CD14-positive monocyte (primary cell): ENCODE measurements around the gene PARS2. TPM values are rescaled to one million over a fixed set of nuclear protein-coding genes. Genes with fewer than 3 reads are reported as not detected.
A peak's percentile ranks its signal among the peaks of the same experiment; 100 is the strongest.

Source experiments
- DNase-seq, 3 donors: peaks; one replicate each; pipeline ENCODE4 v3.0.0-alpha.2; 2011 to 2022
- H2AFZ ChIP-seq: 2 replicates; pipeline ENCODE4 v1.6.0; 2012; ENCODE audit warnings: mild to moderate bottlenecking, low read depth, low read length, inconsistent platforms; ENCODE audit not compliant: insufficient read depth, poor library complexity, severe bottlenecking
- H3K27ac ChIP-seq, 2 donors: 1 replicate in 1 of 2; 2 replicates in 1 of 2; pipeline ENCODE4 v1.5.1; 2012 to 2013; ENCODE audit warnings: low read length in 2 of 2, control low read depth in 1 of 2, inconsistent platforms in 1 of 2, low read depth in 1 of 2, mild to moderate bottlenecking in 1 of 2
- H3K27me3 ChIP-seq, 2 donors: one replicate each; pipeline versions ENCODE4 v1.6.0 to v1.6.1; 2011 to 2013; ENCODE audit warnings: low read length in 2 of 2; ENCODE audit not compliant: control insufficient read depth in 2 of 2, insufficient read depth in 2 of 2
- H3K36me3 ChIP-seq, 2 donors: replicated peaks in 1 of 2; 1 replicate in 1 of 2; 2 replicates in 1 of 2; pipeline versions ENCODE4 v1.5.1 to v1.6.1; 2012 to 2013; ENCODE audit warnings: low read length in 2 of 2, control low read depth in 1 of 2, inconsistent platforms in 1 of 2, mild to moderate bottlenecking in 1 of 2; ENCODE audit not compliant: insufficient read depth in 2 of 2, control insufficient read depth in 1 of 2
- H3K4me1 ChIP-seq, 2 donors: 1 replicate in 1 of 2; 2 replicates in 1 of 2; pipeline versions ENCODE4 v1.5.1 to v1.6.1; 2012 to 2013; ENCODE audit warnings: low read length in 2 of 2, control low read depth in 1 of 2, inconsistent platforms in 1 of 2, mild to moderate bottlenecking in 1 of 2, moderate library complexity in 1 of 2; ENCODE audit not compliant: insufficient read depth in 2 of 2, control insufficient read depth in 1 of 2
- H3K4me2 ChIP-seq: replicated peaks from 2 replicates; pipeline ENCODE3; 2012; ENCODE audit warnings: low read length, moderate library complexity, mild to moderate bottlenecking; ENCODE audit not compliant: poor library complexity, severe bottlenecking; ENCODE audit errors: extremely low read depth
- H3K4me3 ChIP-seq, 3 experiments: fragments of 200-600 bp in 1 of 3; sonication (generic) in 1 of 3; replicated peaks in 1 of 3; 1 replicate in 2 of 3; 2 replicates in 1 of 3; pipeline ENCODE4 v1.5.1; 2011 to 2013; ENCODE audit warnings: low read length in 3 of 3, mild to moderate bottlenecking in 3 of 3, control low read depth in 2 of 3, low read depth in 2 of 3, inconsistent platforms in 1 of 3, moderate library complexity in 1 of 3
- H3K79me2 ChIP-seq: 2 replicates; pipeline ENCODE4 v1.6.0; 2012; ENCODE audit warnings: mild to moderate bottlenecking, control low read depth, inconsistent platforms, low read length, moderate library complexity; ENCODE audit not compliant: insufficient read depth
- H3K9ac ChIP-seq: 2 replicates; pipeline ENCODE4 v1.6.0; 2017; ENCODE audit warnings: low read length, mild to moderate bottlenecking; ENCODE audit not compliant: insufficient read depth, poor library complexity, severe bottlenecking
- H3K9me3 ChIP-seq, 2 donors: replicated peaks in 1 of 2; 1 replicate in 1 of 2; 2 replicates in 1 of 2; pipeline versions ENCODE4 v1.5.1 to v1.6.1; 2012 to 2013; ENCODE audit warnings: low read length in 2 of 2, control low read depth in 1 of 2; ENCODE audit not compliant: control insufficient read depth in 1 of 2, insufficient read depth in 1 of 2
- H4K20me1 ChIP-seq: 2 replicates; pipeline ENCODE4 v1.6.0; 2012; ENCODE audit warnings: mild to moderate bottlenecking, low read length, control low read depth, moderate library complexity; ENCODE audit not compliant: insufficient read depth
- H3K27ac Mint-ChIP-seq, 7 donors: one replicate each; pipeline ENCODE4 v1.8.0; 2020; ENCODE audit warnings: mild to moderate bottlenecking in 7 of 7, mixed read lengths in 7 of 7, moderate library complexity in 6 of 7, inconsistent platforms in 2 of 7
- H3K27me3 Mint-ChIP-seq, 3 donors: one replicate each; pipeline ENCODE4 v1.8.0; 2021 to 2022; ENCODE audit warnings: low read depth in 3 of 3, mild to moderate bottlenecking in 3 of 3, mixed read lengths in 3 of 3, moderate library complexity in 3 of 3, inconsistent platforms in 1 of 3
- H3K36me3 Mint-ChIP-seq, 2 donors: one replicate each; pipeline ENCODE4 v1.8.0; 2020; ENCODE audit warnings: mixed read lengths in 2 of 2, inconsistent platforms in 1 of 2, mild to moderate bottlenecking in 1 of 2
- H3K4me1 Mint-ChIP-seq: one replicate; pipeline ENCODE4 v1.8.0; 2020; ENCODE audit warnings: mild to moderate bottlenecking, mixed read lengths
- H3K4me3 Mint-ChIP-seq, 2 donors: one replicate each; pipeline ENCODE4 v1.8.0; 2020; ENCODE audit warnings: mild to moderate bottlenecking in 2 of 2, mixed read lengths in 2 of 2, moderate library complexity in 1 of 2
- H3K9me3 Mint-ChIP-seq, 7 donors: one replicate each; pipeline ENCODE4 v1.8.0; 2020 to 2022; ENCODE audit warnings: mixed read lengths in 7 of 7, mild to moderate bottlenecking in 6 of 7, moderate library complexity in 6 of 7, inconsistent platforms in 2 of 7
- CTCF ChIP-seq: fragments of 200-600 bp; IDR thresholded peaks from one replicate; pipeline ENCODE4 v1.8.0; 2022; ENCODE audit warnings: antibody characterized with exemption, mild to moderate bottlenecking
- WGBS: methylation state at CpG from one replicate; pipeline ENCODE4 v1.1.5; 2013; ENCODE audit warnings: missing lambda C conversion rate; ENCODE audit not compliant: insufficient coverage; 5-methylcytosine and 5-hydroxymethylcytosine counted together
- intact Hi-C, 2 donors: fragments of 100-400 bp; cut with micrococcal nuclease; formaldehyde crosslinking; loops; one replicate each; pipeline versions ENCODE4 v1.15.0 to v1.15.1; 2023
- polyA plus RNA-seq, 3 donors: library from polyadenylated mRNA; depleted of rRNA in 1 of 3; unstranded in 2 of 3; stranded (reverse) in 1 of 3; fragments of 300-500 nt in 2 of 3; fragments of >200 nt in 1 of 3; fragmentation: Illumina TruSeq in 2 of 3; gene quantifications; 1 replicate in 2 of 3; 2 replicates in 1 of 3; pipeline ENCODE4 v1.2.3, GENCODE V29; 2012 to 2021

PARS2 gene
- polyA plus RNA-seq, 3 donors: 0.73 to 1.2 (median 0.92) TPM

- peak; percentile 66 for TF ChIP-seq CTCF
- Histone ChIP-seq H3K4me1 (no peaks in the 10 kb centered on the region), H4K20me1 (no peaks in the 10 kb centered on the region), H2AFZ (no peak overlapping the region), H3K36me3 (no peaks in the 10 kb centered on the region), H3K27me3 (no peaks in the 10 kb centered on the region), H3K4me3 (no peak overlapping the region), H3K9ac (no peak overlapping the region), H3K4me2 (no peak overlapping the region), H3K27ac (no peak overlapping the region), H3K79me2 (no peaks in the 10 kb centered on the region), H3K9me3 (peaks cover 0 to 4% of the 10 kb centered on the region in 2 donors)
- 99% methylated on average over 11 of the region's 13 CpGs for WGBS
- no peak overlapping the region for H3K27ac Mint-ChIP-seq
- H3K4me3 Mint-ChIP-seq: no peak overlapping the region
- no peaks in the 10 kb centered on the region for H3K27me3 Mint-ChIP-seq
- peaks cover 0 to 10% (median 7%) of the 10 kb centered on the region in 7 donors for H3K9me3 Mint-ChIP-seq
- H3K36me3 Mint-ChIP-seq: no peaks in the 10 kb centered on the region
- H3K4me1 Mint-ChIP-seq: peaks cover 7% of the 10 kb centered on the region
- DNase-seq: peak in 2 of 3 donors; percentile 15 to 26
- intact Hi-C loops: no loop called here
These were observed 27.7 kb upstream of the PARS2 start for GRCh38 chr1:54791880-54792522.

GRCh38 chr1:54788459-54788858 lies 24.1 kb upstream of the PARS2 start:
- H3K79me2 ChIP-seq: no peaks in the 10 kb centered on the region
- H3K36me3 Mint-ChIP-seq: no peaks in the 10 kb centered on the region
- no peaks in the 10 kb centered on the region for H3K27me3 ChIP-seq
- DNase-seq: no peak
- no peak overlapping the region for H2AFZ ChIP-seq
- no peak overlapping the region for H3K9ac ChIP-seq
- no peaks in the 10 kb centered on the region for H3K4me1 ChIP-seq
- peaks cover 0 to 10% (median 7%) of the 10 kb centered on the region in 7 donors for H3K9me3 Mint-ChIP-seq
- H3K4me3 Mint-ChIP-seq: no peak overlapping the region
- H3K4me2 ChIP-seq: no peak overlapping the region
- no peak overlapping the region for H3K27ac ChIP-seq
- no peaks in the 10 kb centered on the region for H3K27me3 Mint-ChIP-seq
- H3K4me3 ChIP-seq: no peak overlapping the region
- intact Hi-C loops: no loop called here
- 75% methylated on average over 2 of the region's 5 CpGs for WGBS
- peaks cover 0 to 4% of the 10 kb centered on the region in 2 donors for H3K9me3 ChIP-seq
- no peaks in the 10 kb centered on the region for H3K36me3 ChIP-seq
- peaks cover 7% of the 10 kb centered on the region for H3K4me1 Mint-ChIP-seq
- H3K27ac Mint-ChIP-seq: peak overlapping the region in 1 of 7 donors; percentile 40
- TF ChIP-seq CTCF: no peak
- H4K20me1 ChIP-seq: no peaks in the 10 kb centered on the region
